CD4-positive, alpha-beta T cell treated with Interleukin-17A for 1 hour (primary cell): ENCODE measurements around the gene OBP2B.
A peak's percentile ranks its signal among the peaks of the same experiment; 100 is the strongest.
"Not testable (repeated sequence)": the region's sequence is repeated elsewhere in the genome, so short reads cannot be mapped to it uniquely, and the experiment has no call there.

ENCODE experiments used
- DNase-seq: peaks from one replicate; pipeline ENCODE4 v3.0.0-alpha.2; 2020

The OBP2B gene, protein sequence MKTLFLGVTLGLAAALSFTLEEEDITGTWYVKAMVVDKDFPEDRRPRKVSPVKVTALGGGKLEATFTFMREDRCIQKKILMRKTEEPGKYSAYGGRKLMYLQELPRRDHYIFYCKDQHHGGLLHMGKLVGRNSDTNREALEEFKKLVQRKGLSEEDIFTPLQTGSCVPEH

DNA sequence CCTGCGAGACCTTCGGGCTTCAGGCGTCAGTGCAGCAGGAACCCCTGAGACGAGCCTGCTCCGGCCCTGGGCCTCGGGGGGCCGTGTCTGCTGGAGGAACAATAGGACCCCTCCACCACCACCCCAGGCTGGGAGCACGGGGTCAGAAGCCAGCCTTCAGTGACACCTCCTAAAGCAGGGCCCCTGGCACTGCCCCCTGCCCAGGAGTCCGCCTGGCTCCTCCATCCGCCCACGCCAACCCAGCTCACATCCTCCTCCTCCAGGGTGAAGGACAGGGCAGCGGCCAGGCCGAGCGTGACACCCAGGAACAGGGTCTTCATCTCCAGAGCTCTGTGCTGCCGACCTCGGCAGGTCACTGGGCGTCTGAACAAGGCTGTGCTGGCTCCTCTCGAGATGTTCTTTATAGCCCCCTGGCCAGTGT, at the start of gene OBP2B:
Gene OBP2B, minus strand, starts transcription at position 371 of the 421 bp plus-strand sequence. Its CDS starts 51 bp downstream, at position 320.
- not testable (repeated sequence) for DNase-seq

DNA sequence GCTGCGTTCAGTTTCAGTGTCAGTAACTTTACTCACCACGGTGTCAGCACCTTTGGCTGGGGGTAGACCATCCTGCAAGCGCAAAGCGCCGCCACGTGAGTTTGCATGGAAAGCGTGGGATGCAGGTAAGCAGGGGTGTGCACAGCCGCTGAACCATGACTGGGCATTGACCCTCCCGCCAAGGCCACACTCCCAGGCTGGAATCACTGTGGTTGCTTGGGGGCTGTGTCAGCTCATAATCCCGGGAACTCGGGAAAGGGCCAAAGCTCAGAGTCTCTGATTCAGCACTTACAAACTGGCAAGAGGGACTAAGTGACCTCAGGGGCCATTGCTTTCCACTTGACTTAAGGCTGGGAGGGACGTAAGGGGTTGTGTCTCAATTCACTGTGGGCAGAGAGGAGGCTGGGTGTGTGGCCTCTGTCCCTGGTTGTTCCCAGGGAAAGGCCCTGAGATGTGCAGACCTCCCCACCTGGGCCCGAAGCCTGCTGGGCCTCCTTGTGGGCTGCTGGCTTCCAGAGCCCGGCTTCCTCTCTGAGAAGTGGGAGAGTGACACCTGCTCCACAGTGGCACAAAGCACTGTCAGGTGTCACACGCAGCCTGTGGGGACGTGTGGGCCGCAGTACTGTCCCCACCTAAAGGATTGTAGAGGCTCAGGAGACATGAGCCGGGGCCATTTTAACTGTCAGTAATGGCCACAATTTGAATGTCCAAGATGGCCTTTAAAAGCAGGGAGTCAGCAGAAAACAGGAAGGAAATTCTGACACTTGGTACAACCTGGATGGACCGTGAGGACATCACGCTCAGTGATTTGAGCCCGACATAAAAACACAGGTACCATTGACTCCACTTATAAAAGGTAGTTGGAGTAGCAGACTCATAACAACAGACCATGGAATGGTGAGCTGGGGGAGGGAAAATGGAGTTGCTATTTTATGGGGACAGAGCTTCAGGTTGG, 49.3 kb upstream of the OBP2B start:
- no peak for DNase-seq

DNA sequence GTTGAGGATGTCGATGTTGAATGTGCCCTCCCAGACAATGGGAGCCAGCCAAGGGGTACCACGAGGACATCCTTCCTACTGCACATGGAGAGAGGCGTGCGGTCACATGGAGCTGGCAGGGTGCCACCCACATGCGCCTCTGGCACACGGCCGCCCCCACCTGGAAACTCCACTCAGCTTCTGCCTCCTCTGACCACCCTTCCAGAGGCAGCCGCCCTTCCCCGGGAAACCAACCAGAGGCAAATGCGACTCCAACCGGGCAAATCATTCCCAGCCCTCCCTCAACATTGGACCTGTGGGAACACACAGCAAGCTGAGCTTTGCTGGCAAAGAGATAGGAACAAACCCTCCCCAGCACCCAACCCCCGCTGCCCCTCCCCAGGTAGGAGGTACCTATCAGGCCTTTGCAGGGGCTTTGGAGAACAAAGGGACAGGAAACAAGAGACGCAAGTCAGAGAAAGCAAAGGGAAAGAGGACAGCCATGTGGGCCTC, 48.5 kb upstream of the OBP2B start:
- no peak for DNase-seq

DNA sequence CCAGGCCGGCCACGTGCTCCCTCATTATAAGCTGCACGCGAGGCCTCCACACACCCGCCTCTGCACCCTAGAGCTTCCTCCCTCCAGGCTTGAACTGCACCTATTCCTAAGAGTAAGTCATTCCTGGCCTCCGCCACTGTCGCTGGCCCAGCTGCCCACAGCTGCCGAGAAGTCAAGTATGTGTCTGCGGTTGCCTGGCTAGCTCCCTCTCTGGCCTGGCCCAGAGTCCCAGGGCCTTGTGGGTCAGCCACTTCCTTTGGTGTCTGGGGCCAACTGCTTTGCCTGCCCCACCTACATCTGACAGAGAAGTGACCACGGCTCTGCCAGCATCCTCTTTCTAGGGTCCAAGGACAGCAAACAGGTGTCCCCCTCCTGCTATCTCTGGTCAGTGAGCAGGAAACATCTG, 47.6 kb upstream of the OBP2B start:
- no peak for DNase-seq

DNA sequence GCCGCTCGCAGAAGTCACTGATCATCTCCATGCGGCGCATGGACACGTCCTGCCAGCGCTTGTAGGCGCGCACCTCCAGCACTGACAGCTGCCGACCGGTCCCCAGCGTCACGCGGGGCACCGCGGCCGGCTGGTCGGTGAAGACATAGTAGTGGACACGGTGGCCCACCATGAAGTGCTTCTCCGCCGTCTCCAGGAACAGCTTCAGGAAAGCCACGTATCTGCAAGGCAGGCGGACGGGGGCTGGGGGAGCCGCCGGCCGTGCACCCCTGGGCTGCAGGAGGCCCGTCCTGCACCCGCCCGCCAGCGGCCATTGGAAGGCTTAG, 47.0 kb upstream of the OBP2B start:
- DNase-seq: no peak

DNA sequence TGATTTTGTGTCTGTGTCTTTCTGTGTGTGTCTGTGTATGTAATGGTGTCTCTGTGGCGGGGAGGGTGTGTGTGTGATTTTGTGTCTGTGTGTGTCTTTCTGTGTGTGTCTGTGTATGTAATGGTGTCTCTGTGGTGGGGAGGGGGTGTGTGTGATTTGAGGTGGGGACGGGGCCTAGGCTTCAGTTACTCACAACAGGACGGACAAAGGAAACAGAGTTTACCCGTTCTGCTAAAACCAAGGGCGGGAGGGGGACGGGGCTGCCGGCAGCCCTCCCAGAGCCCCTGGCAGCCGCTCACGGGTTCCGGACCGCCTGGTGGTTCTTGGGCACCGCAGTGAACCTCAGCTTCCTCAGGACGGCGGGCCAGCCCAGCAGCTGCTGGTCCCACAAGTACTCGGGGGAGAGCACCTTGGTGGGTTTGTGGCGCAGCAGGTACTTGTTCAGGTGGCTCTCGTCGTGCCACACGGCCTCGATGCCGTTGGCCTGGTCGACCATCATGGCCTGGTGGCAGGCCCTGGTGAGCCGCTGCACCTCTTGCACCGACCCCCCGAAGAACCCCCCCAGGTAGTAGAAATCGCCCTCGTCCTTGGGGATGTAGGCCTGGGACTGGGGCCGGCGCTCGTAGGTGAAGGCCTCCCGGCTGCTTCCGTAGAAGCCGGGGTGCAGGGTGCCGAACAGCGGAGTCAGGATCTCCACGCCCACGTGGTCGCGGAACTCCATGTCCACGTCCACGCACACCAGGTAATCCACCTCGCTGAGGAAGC, 46.5 kb upstream of the OBP2B start:
- DNase-seq: no peak

DNA sequence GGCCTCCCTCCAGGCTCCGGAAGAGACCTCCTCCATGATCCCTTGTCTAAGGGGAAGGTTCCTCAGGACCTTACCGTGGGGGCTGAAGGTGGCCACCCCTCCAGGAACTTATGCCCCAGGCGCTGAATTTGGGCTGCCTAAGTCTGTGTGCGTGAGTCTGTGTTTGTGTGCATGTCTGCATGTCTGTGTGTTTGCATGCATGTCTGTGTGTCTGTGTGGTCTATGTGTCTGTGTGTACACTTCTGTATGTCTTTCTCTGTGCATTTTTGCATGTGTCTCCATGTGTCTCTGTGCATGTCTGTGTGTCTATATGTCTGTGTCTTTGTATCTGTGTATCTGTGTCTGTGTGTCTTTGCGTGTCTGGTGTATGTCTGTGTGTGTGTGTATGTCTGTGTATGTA, 45.4 kb upstream of the OBP2B start:
- DNase-seq: no peak

DNA sequence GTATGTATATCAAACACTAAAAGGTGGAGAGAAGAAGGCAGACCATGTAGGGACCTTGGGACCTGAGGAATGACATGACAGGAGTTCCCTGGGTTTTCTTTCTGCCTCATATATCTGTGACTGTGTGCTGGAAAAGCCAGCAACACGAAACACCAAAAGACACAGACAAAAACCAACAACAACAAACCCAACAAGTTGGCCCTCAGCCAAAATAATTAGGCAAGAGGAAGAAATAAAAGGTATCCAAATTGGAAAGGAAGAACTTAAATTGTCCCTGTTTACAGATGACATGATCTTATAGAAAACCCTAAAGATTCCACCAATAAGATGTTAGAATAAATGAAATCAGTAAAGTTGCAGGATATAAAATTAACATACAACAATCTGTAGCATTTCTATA, 44.2 kb upstream of the OBP2B start:
- DNase-seq: no peak

DNA sequence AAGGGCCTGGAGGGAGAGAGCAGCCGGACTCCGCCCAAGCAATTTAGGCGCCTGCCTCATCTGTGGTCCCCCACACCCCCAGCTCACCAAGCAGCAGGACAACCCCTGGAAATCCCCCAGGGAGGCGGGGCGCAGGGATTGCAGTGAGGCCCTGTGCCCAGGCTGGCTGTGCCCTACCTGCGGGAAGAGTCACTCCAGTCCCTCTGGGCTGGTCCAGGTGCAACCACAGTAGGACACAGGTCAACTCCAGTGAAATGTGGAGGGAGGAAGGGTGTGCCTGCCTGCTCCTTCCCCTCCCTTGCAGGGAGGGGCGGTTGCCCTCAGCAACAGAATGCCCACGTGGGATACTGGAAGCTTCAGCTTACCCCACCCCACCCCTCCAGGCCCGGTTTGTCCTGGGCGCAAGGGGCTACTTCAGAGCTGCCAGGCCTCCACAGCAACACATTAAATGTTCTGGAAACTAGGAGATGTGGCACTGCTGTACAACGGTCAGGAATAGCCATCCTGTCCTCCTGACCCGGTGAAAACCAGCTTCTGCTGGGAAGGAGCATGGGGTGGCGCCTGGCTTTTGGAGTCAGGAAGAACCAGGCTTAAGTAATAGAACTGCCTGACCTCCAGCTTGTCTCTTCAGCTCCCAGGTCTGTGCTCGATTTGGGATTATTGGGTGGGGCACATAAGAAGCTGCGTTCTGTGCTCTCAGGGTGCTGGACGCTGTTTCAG, 43.4 kb upstream of the OBP2B start:
- no peak for DNase-seq

DNA sequence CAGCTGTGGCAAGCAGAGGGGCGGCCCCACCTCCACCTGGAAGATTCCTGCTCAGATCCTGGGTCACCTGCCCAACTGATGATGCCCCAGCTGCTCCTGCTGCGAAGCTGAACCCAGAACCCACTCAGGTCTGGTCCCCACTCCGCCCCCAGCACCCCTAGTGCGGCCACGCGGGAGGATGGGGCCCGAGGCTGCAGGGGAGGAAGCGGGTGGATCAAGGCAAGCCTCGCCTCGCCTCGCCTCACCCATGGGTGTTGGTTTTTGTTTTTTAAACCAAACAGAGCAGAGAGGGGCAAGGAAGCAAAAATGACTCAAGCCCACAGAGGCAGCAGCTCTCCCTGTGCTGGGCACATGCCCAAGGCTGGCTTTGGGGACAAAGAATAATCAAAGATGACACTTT, 42.7 kb upstream of the OBP2B start:
- DNase-seq: no peak

DNA sequence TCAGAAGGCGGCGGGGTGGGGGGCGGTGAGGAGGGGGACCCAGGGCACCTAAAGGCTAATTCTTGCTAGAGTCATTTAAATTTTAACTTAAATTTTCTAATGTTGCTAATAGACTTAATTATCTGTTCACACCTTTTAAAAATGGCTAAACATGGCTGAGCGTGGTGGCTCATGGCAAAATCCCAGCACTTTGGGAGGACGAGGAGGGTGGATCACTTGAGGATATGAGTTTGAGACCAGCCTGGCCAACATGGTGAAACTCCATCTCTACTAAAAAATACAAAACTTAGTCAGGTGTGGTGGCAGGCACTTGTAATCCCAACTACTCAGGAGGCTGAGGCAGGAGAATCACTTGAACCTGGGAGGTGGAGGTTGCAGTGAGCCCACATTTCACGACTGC, 42.2 kb upstream of the OBP2B start:
- not testable (repeated sequence) for DNase-seq

DNA sequence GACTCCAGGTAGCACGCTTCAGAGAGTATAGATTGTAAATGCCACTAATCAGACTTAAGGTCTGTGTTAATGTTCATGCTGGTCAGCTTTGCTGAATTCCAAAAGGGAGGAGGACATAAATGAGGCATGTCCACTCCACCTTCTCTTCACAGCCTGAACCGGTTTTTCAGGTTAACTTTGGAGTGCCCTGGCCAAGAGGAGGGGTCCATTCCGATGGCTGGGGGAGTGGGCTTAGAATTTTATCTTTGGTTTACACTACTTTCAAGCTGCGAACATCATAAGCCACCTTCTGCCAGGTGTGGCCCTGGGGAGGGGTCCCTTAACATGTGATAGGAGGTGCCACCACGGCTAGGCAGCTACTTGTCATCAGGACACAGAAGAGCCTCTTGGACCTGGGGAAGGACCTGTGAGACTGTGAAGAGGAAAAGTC, 41.7 kb upstream of the OBP2B start:
- no peak for DNase-seq

DNA sequence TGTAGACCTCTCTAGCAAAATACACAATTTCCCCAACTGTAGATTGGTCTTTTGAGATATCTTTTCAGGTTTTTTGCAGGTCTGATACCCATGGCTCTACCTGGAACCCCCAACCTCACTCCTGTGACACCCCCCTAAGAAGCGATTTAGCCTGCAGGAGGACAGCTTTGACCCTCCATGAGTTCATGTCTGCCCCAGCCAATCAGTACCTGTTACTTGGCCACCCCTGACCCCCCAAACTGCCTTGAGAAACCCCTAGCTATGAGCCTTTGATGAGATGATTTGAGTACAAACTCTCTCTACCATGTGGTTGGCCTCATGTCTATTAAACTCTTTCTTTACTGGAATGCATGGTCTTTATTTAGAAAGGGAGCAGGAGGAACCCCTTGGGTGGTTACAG, 40.3 kb upstream of the OBP2B start:
- DNase-seq: no peak

DNA sequence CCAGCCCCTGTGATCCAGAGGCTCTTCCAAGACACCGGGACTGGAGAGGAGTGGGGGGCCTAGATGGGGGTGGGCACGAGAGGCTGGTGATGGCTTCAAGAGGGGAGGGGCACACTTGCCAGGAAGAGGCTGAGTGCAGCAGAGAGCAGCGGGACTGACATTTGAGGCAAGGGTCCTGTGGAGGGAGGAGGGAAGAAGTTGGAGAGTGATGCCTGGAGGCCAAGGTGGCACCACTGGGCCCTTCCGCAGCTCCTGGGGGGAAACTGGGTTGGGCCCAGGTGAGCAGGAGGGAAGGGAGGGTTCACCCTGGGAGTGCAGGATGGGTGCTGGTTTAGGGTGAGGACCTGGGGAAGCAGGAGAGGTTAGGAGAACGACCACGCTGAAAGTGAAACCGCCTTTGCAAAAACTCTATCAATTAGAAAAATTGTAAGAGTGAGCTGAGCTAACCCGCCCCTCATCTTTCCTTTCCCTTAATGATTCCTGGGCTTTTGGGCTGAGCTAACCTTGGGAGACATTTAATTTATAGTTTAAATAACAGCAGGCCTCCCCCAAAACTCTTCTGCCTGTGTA, 39.8 kb upstream of the OBP2B start:
- DNase-seq: no peak

DNA sequence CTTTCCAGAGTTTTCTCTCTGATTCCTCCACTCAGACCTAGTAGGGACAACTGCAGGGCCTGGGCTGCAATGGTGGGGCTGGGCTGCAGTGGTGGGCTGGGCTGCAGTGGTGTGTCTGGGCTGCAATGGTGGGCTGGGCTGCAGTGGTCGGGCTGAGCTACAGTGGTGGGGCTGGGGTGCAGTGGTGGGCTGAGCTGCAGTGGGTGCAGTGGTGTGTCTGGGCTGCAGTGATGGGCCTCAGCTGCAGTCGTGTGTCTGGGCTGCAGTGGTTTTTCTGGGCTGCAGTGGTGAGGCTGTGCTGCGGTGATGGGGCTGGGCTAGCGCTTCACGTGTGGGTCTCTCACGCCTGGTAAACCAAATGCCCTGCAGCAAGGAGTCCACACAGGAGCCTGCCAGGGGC, 38.6 kb upstream of the OBP2B start:
- DNase-seq: no peak

DNA sequence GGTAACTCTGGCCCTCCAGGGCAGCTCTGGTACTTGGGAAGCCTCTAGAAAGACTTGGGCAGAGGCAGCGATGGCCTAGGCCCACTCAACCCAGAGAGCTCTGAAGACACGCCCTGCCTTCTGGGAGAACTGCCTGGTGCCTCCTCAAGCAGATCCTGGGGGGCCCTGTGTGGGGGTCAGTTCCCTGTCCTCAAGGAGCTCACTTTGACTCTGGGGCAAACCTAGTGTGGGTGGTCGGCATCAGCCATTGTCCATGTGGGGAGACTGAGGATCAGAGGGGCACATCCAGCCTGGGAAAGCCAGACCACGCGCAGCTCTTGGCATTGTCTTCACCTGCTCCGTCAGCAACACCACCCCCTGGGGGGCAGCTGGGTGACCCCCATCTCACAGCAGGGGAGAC, 37.9 kb upstream of the OBP2B start:
- DNase-seq: no peak

DNA sequence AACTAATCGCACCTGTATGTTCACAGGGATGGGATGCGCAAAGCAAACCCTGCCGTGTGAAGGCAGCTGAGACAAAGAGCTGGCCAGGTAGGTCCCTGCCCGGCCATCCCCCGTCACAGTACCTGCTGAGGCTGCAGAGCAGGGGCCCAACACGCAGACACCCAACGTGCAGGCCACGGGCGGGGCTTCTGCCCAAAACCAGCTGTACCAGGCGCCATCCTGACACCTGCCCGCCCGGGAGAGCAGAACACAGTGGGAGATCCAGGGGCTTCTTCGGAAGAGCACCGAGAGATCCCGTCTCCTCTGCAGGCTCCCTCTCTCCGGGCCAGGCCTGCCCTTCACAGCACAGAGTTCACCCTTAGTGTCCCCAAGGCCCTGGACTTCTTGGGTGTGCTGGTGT, 37.5 kb upstream of the OBP2B start:
- no peak for DNase-seq

DNA sequence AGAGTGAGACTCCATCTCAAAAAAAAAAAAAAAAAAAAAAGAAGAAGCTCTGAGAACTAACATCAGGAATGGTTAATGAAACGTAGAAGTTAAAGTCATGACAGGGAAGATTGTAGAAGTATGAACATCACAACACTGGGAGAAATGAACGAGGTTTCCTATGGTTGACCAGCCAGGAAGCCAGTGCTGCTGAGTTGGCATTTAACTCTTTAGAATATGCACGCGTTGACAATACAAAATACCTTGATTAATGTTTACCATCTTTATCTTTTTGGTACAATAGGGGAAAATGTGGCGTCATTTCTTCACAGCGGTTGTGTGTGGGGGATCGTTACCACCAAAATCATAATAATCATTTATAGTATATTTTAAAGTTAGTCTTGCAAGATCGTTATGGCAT, 33.9 kb upstream of the OBP2B start:
- no peak for DNase-seq

DNA sequence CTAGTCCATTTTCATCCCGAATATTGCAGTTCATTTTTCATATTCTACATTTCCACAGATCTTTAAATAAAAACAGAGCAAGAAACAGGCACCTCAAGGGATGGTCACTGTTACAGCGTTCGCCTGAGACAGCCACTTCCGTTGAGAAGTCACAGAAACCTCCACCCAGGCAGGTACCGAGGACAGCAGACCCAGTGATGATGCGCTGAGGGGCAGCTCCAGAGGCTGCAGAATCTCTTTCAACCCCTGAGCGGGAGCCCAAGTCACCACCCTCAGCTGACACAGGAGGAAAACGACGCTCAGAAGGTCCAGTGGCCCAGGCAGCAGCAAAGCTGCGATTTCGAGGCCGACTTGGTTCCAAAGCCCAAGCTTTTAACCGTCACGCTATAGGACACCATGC, 33.2 kb upstream of the OBP2B start:
- no peak for DNase-seq

DNA sequence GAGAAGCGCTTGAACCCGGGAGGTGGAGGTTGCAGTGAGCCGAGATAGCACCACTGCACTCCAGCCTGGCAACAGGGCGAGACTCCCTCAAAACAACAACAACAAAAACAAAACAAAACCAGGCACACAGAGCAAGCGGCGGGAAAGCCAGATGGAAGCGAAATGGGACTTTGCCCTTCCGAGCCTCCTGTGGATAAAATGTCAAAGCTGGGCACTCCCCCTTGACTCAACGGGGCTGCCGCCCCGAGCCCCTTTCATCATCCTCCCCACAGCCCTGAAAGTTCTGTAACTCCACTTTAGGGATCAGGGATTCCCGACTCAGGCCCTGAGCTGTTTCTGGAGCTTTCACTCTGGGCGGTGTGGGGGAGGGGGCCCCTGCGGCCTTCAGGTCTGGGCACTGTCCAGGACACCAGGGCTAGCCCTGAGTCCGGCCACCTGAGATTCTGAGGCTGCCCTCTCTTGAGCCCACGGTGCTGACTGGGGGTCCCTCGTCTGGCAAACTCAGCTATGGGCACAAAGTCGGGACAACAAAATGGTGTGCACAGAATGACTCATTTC, 30.6 kb upstream of the OBP2B start:
- DNase-seq: no peak

DNA sequence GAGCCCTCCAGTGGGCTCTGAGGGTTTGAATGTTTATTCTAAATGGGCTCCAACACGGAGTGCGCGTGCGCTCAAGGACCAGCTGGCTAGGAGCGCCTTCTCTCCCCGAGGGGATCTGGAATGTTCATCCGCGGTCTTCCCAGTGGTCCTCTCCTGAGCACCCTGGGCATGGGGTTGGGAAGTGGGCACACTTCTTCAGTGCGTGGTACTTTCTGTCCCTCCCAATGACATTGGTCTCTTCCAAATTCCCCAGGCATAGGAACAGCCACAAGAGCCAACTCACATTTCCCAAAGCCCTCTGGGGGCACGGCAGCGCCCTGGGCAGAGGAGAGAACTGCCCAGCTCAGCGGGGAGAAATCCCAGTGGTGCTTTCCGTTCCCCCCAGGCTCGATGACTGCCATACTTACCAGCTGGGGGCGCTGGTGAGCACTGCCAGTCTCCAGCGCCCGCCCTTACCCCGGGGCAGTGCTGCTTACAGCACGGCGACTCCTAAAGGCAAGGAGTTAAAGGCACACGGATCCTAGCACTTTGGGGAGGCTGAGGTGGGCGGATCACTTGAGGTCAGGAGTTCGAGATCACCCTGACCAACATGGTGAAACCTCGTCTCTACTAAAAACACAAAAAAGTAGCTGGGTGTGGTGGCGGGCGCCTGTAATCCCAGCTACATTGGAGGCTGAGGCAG, 29.9 kb upstream of the OBP2B start:
- DNase-seq: peak; percentile 62
